Stimulated activated CD4-positive, alpha-beta T cell treated with anti-CD3 and anti-CD28 coated beads, Interleukin-2, amount 100 ng/mL, for 4 hours (primary cell): ENCODE data around the gene GPS1.

Experiments
- DNase-seq: peaks from one replicate; pipeline ENCODE4 v3.0.0-alpha.2; 2020; ENCODE audit warnings: low read depth

Gene GPS1

DNA sequence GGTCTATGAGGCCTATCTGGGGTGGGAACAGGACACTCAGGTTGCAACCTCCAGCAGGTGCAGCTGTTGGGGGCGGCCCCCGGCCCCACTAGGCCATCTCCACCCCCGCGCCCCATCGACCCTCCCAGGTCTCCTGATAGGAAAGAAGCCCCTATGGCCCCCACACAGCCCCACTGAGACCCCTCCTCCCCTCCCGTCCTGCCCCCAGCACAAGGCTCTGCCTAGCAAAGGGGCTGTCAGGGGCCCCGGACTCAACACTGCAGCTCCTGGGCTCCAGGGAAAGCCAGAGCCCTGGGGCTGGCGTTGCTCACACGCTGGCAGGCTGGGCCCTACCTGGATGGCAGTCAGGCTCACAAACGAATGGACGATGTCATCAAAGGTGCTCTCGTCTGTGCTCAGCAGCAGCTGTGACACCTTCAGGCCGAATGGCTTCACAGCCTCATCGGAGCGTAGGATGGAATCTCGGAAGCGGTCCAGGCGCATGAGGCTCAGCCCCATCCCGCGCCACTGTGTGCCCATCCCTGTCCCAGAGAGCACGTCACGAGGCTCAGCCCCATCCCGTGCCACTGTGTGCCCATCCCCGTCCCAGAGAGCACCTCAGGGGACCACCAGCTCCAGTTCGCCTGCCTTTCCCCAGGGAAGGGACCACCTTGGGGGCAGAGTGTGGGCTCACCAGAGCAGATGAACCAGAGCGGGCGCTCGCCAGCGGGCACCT, 39.0 kb downstream of the GPS1 start:
- no peak for DNase-seq

- no peak for DNase-seq
Observed at GRCh38 chr17:82091264-82092066, 39.8 kb downstream of the GPS1 start.

GRCh38 chr17:82092094-82092586, 40.4 kb downstream of the GPS1 start:
- no peak for DNase-seq

DNA sequence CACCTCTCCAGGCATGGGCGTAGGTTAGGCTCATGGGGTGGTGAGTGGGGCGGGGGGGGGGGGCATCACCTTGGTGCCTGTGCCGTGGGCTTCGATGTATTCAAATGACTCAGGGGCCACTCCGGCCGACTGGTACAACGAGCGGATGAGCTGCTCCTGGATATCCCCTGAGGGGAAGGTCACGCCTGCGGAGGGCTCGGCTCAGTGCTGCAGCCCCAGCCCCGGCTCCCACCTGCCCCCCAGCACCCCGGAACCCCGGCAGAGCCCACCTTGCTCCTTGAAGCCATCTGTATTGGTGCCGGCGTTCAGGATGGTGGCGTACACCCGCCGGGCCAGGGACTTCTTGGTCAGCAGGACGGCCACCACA, 40.9 kb downstream of the GPS1 start:
- no peak for DNase-seq

- DNase-seq = no peak
Observed at GRCh38 chr17:82092995-82093751, 41.5 kb downstream of the GPS1 start.

DNA sequence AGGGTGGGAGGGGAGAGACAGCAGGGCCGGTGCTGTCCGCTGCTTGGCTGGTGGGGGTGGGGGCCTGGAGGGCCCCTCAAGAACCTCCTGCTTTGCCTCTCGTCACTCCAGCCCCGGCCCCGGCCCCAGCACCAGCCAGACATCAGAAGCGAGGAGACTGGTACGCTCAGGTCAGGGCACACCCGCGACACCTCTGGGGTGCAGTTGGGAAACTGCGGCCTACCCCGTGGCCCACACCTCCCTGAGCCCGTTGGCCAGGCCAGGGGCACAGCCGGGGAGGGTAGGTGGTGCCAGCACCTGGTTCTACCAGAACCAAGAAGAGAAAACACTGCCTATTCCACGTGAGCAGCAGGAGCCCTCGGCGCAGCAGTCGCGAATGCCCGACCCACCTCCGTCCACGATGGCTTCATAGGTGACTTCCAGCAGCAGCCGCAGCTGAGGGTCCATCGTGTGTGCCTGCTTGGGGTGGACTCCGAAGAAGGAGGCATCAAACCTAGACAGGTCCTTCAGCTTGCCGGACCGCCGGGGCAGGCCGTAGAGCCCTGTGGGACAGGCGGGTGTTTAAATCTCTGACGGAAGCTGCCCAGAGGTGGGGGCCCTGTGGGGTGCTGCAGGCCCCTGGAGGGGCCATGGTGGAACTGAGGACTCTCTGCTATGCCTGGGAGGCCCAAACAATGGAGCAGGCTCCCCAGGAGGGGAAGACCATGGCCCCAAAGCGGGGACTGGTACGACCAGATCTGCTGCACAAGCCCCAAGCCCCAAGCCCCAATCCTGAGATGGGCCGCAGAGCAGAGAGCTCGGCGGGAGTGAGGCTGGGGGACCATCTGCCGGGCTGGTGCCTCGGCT, 43.5 kb downstream of the GPS1 start:
- no peak for DNase-seq

DNA sequence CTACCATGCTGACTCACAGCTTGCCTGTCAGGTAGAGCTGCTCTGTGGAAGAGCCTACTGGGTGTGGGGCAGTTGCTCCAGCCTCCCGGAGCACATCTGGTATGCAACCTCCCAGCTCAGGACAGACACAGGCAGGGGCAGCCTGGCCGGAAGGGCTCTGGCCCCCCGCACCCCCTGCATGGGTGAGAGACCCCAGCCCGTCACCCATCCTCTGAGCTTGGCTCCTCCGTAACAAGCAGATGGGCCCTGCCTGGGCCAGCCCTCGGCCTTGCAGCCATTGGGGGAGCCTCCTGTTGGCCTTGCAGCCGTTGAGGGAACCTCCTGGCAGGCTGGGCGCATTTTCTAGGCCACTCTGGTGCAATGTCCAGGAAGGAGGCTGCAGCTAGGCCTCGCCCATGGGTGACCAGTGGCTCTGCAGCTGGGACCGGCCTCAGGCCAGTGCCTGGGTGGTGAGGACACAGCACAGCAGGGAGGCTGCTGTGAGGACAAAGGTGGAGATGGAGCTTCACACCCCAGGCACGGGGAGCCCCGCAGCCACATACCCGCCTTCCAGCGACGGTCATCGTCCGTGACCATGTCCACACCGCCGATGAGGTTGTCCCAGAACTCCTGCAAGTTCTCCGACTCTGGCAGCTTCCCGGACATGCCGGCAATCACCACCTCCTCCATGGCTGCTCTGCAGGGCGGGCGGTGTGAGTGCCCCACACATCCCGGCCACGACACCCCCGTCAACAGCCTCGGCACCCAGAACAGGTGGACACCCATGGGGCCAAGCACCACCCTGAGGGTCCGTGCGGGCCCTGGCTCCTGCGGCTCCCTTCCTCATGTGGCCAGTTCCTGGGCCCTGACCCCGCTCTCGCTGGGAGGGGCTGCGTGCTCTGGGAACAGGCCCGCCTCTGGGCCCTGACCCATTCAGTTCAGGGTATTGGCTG, 44.3 kb downstream of the GPS1 start:
- no peak for DNase-seq

DNA sequence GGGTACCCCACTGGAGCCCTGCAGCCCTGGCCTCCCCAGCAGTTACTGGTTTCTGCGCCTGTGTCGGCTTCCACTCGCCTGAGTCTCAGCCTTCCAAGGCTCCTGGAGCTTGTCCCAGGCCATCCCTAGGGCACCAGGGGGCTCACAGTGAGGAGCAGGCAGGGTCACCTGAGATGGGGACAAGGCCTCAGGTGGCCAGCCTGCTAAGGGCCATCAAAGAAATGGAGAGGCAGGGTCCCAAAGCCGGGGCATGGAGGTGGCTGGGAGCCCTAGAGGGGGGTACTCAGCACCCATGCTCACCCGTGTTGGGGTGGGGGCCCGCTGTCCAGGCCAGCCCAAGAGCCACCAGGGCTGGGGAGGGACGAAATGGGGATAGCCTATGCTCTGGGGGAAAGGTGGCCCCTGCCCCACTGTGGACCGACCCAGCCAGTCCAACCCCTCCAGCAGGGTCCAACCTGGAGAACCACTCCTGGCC, 45.0 kb downstream of the GPS1 start:
- no peak for DNase-seq

DNA sequence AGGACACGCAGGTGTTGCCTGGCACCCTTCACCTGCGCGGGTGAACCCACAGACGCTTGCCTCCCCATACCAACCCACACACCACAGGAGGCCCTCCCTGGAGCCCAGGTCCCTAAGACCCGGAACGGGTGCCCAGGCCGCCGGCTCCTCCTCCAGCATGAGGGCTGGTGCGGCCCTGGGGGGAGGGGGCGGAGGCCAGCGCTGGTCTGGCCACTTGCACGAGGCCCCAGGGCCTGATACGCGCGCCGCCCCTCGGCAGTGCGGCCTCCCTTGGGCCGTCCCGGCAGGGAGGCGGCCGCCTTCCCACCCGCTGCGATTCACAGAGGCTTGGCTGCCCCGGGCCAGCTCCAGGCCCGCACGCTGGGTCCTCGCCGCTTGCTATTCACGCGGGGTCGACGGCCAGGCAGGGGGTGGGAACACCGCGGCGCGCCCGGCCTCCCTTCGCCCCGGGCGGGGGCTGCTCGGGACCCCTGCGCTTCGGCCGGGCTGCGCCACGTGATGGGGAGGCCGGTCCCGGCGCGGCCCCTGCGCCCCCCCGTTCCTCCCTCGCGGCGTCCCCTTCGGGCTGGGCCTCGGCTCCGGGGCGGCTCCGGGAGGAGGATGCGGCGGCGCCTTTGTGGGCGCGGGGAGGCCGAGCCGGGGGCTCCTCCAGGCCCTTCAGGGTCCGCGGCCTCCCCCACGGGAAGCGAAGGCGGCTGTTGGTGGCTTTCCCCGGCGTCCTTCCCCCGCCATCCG, 45.7 kb downstream of the GPS1 start:
- peak; percentile 49 for DNase-seq

DNA sequence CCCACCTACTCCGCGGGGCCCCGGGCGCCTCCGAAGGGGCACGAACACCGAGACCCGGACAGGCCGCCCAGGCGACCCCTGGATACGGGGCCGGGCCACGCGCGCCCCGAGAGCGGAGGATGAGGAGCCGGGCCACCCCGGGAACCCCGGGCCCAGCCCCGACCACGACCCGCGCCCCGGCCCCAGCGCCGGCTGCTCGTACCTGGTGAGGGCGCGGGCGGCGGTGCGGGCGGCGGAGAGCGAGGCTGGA, 46.1 kb downstream of the GPS1 start:
- DNase-seq = no peak

- DNase-seq = peak; percentile 89
Observed at GRCh38 chr17:82098169-82098938, 46.7 kb downstream of the GPS1 start, which contains the start of gene FASN. FASN (minus strand) TSS chr17:82098236; CDS start chr17:82096445, 1,791 bp downstream.

DNA sequence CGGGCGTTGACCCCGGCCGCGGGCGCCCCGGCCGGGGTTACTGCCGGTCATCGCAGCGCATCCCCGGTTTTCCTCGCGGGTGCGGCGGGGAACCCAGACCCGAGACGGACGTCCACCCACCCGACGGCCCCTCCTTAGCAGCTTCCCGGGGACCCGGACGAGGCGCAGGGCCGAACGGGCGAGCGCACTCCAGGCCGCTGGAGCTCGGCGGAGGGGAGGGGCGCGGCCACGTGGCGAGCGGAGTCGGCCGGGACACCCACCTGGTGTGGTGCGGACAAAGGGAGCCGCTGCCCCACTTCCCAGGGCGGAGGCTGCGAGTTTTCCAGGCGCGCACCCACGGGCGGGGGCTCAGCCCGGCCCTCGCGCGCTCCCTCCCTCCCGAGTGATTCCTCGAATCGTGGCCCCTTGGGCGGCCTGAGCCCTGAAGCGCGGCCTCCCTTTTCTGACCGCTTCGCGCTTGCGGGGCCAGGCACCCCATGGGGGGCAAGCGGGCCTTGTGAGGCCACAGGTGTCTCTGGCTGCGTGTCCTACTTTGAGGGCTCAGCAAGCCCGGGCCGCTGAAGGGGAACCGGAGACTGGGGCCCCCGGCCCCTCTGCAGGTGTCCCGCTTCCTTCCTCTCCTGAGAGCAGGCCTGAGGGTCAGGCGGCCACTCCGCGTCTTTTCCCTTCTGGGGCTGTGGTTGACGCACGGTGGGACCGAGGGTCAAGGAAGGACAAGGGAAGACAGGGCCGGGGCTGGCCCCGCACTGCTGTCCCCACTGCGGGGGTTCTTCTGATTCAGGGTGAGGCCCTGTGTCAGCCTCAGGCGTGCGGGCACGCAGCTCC, 47.5 kb downstream of the GPS1 start:
- DNase-seq = no peak

DNA sequence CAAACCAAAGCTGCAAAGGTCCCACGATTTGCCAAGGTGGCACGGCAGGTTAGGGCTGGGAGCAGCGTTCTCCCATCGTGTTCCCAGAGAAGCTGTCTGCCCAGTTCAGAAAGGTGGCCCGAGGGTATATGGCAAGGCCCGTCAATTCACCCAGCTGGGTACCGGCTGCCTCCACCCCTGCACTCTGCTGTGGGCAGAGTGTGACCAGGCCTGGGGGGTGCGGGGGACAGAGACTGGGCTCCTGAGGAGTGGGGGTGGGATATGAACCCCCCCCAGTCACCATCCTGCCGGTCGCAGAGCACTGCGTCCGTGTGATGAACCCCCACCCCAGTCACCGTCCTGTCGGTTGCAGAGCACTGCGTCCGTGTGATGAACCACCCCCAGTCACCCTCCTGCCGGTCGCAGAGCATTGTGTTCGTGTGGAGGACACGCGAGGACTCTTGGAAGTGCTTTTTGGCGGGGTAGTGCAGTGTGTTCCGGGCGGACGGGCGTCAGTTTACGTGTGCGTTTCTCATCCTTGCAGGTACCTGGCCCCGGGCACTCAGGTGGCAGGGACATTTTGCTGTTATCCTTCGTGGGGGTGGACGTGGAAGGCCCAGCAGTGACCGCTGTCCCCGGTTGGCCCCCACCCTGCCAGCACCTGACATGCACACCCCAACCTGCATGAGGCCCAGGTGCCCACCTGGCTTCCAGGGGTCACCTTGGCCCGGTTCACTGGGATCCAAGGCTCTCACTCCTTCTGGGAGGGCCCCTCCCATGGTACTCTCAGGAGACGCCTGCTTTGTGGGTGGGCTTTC, 49.0 kb downstream of the GPS1 start:
- no peak for DNase-seq

DNA sequence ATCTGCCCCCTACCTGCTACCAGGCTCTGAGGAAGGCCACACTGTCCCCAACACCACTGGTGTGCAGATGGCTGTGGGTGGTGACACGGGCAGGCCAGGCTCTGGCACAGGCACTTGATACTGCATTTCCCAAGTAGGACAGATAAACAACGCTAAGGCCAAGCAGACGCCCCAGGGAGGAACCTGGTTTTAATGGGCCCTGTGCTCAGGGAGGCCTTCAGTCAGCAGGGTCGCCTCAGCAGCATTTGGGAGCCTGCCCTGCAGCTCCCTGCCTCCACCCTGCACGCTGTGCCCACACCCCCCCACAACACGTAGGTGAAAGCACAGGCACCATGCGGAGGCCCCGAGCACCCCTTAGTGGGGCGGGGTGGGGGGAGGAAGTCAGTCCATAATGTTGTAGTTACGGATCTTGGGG, 49.6 kb downstream of the GPS1 start:
- no peak for DNase-seq

DNA sequence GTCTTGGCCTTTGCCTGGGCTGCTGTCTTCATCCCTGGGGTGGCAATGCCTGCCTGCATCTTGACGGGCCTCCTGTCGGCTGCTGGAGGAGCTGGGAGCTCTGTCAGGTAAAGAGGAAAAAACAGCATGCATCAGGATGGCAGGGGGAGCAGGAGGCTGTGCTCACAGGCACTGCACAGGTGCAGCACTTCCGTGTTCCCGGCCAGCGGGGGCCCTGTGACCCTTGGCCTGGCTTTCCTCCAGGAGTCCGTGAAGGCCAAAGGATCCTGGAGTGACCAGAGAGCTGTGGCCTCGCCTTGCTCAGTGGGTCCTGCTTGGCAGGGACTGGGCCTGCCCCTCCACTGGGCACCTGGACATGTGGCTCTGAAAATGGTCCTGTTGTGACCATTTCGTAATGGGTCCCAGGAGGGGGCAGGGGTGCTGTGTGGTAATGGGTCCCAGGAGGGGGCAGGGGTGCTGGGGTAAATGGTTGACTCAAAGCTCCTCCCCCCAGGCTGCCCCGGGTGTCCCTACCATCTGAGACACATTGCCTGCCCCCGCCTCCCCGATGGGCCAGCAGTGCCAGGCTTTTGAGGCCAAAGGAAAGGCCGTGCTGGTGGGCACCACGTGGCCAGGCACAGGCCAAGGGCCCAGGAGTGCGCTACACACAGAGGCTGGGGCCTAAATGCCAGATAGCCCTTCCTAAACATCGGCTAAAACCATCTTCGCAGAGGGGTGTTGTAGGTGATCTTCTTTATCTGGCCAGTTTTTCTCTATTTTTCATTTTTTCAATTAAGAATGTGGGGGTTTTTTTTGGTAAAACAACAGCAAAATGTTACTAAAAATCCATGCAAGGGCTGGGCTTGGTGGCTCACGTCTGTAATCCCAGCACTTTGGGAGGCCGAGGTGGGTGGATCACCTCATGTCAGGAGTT, 50.3 kb downstream of the GPS1 start:
- no peak for DNase-seq
